Renal pelvis (tissue), 4 donors: ENCODE measurements around the gene TTI1. TPM values are rescaled to one million over a fixed set of nuclear protein-coding genes. Genes with fewer than 3 reads are reported as not detected.
"Not testable (repeated sequence)": the region's sequence is repeated elsewhere in the genome, so short reads cannot be mapped to it uniquely, and the experiment has no call there.

Experiments used
- DNase-seq: peaks from one replicate; pipeline ENCODE4 v3.0.0-alpha.2; 2013
- polyA plus RNA-seq, 3 donors: library from polyadenylated mRNA; unstranded; fragments of 120-200 nt; gene quantifications; one replicate each; pipeline ENCODE4 v1.2.1, GENCODE V29; 2013; ENCODE audit not compliant: insufficient read length in 3 of 3

The TTI1 gene
- polyA plus RNA-seq, 3 donors = 28.7 to 37.1 (median 35.5) TPM

DNA sequence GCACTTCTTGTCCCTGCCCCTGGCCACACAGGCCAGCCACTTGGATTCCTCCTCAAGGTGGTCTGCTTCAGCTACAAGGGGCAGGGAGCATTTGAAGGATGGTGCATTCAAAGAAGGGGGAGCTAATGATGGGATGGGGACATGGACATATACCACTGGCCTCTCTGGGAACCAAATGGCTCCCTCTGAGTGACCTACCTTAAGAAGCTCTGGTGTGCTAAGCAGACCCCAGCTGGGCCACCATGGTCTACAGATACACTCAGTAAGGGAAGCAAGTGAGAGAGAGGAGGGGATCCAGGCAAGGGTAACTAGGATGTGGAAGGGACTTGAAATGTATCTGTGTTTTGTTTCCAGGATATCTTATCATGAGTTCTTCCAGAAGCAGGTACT, 62.4 kb downstream of the TTI1 start:
- DNase-seq = no peak

DNA sequence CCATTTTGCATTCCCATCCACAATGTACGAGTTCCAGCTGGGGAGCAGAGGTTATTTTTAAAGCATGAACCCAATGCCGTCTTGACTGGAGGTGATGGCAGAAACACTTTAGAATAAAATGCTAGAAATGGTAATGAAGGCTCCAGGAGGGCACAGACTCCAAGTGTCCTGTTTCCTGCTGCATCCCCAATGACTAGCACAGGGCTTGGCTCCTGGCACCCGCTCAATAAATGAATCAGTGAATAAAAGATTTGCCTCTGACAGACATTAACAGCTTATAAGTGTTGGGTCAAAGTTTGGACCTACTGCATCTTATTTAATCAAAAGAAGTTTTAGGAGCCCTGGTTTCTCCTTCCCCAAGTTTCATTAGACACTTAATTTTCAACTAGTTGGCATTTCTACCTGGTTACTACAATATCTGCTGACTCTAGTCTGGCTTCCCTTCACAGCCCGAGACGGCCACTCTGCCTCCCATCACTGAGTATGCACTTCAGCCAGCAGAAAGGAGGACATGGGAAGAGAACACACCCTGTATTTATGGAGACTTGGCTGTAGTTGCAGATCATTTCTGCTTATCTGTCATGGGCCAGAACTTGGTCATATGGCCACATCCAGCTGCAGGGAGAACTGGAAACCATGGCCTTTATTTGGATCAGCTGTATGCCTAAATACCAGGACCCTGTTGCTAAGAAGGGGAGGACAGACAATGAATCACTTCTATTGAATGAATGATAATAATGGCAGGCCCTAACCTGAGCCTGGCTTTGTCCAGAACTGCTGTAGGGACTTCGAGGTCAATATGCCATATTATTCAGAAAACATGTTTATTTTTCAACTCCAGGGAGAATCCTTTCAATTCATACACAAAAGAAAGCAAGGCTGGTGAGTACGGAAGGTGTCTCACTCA, 63.1 kb downstream of the TTI1 start:
- no peak for DNase-seq

DNA sequence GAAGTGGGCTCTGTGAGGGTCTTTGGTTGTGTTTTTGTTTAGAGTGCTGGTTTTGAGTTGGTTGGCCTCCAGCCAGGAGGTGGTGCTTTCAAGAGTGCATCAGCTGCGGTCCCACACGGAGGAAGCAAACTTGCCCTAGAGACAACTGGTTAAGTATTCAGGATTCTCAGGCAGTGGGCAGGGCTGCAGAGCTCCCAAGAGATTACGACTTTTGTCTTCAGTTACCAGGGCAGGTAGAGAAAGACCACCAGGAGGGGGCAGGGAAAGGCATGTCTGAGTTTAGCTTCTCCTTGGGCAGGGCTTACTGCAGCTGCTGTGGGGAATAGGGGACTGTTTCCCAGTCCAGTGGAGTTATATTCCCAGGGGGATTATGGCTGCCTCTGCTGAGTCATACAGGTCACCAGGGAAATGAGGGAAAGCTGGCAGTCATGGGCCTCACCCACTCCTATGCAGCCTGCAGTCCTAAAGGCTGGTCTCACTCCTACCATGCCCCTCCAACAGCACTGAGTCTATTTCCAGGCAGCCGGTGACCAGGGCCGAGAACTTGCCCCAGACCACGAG, 64.3 kb downstream of the TTI1 start:
- no peak for DNase-seq

DNA sequence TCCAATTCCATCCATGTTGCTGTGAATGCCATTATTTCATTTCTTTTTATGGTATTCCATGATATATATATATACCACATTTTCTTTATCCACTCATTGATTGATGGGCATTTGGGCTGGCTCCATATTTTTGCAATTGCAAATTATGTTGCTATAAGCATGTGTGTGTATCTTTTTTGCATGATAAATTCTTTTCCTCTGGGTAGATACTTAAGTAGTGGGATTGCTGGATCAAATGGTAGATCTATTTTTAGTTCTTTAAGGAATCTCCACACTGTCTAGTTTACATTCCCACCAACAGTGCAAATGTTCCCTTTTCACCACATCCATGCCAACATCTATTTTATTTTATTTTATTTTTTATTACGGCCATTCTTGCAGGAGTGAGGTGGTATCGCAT, 69.8 kb downstream of the TTI1 start:
- DNase-seq = not testable (repeated sequence)

DNA sequence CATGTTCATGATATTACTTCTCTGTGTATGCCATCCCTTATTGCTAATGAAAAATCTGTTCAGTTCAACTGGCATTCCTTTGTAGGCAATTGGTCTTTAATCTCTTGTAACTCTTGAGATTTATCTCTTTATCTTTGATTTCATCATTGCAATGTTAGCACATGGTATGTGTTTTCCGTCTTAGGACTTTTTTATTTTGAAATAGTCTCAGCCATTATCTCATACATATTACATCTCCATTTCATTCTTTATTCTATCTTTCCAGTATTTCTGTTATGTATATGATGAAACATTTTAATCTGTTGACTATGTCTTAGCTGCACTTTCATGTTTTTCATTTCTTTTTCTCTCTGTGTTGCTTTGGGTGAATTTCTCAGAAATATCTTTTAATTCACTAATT, 72.2 kb downstream of the TTI1 start:
- no peak for DNase-seq

DNA sequence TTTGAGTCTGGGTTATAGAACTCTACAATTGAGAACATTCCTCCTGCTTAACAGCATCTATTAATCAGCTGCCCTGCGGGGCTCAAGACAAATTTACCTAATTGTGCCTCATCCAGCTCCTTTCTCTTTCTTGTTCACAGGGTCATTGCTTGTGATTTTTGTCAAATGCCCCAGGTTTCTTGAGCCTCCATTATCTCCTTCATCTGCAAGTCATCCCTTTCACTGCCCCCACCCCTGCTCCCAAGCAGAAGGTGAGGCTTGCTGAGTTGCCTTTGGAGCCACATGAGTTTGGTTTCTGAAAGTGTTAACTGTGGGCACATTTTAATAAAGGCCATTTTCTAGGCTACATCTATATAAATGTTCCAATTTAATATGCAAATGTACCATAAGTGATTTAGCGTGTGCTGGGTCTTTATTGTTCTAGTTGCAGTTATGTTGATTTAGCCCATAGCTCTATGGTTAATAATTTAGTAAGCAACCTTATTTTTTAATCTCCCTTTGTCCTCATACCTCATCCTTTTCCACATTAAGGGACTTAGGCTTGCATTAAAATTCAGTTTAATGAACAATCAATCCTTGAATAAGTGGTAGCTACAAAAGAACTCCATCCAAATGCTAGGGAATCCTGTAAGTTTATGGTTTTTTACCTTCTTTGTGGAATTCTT, 74.3 kb downstream of the TTI1 start:
- no peak for DNase-seq

DNA sequence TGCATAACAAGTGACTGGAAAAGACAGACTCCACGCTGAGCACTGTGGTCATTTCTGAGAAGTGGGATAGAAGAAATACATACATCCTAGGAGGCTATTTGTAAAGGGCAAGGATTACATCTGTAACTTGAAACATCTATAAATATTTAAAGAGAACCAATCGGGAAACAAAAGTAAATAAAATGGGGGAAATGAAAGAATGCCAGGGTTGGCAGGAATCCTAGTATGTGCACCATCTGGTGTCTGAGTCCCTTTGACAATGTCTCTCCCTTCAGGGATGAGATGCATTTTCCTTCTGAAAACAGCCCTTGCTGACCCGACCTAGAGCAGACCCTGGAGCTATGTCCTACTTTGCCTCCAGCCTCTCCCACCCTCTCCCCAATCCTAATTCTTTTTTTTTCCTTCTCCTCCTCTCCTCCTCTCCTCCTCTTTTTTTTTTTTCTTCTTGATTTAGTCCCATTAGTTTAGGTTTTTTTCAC, 77.1 kb downstream of the TTI1 start:
- DNase-seq = no peak

DNA sequence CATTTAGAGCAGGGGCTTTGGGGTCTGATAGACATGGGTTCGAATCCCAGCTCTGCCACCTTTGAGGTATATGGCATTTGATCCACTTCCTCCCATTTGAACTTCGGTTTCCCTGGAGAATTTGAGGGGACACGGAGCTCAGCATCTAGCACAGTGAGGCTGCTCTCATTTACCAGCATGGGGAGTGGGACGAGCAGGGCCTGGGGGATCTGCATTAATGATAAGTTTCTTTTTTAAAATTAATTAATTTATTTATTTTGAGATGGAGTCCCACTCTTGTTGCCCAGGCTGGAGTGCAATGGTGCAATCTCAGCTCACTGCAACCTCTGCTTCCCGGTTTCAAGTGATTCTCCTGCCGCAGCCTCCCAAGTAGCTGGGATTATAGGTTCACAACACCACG, 77.7 kb downstream of the TTI1 start:
- no peak for DNase-seq

DNA sequence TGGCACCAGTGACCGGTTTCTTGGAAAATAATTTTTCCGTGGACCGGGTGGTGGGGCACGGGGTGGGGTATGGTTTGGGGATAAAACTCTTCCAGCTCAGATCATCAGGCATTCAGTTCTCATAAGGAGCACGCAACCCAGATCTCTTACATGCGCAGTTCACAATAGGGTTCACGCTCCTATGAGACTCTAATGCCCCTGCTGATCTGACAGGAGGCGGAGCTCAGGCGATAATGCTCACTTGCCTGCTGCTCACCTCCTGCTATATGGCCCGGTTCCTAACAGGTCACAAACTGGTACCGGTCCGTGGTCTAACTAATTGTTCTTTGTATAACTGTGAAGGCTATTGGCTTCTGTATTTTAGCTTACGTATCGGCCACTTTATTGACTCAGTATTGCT, 78.6 kb downstream of the TTI1 start:
- DNase-seq = no peak

DNA sequence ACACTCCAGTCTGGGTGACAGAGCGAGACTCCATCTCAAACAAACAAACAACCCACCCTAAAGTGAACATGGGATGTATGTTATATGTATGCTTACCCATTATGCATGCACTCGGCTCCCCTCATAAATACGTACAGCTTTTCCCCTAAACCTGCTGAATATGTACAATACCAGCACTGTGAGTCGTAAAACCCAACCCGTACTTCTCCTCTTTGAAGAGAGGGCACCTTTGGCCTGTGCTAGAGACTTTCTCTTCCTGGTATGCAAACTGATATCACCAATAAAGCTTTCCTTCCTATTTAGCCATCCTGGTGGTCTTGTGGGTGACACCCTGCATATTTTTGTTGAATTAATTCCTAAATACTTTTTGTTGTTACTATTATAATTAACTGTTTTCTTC, 79.1 kb downstream of the TTI1 start:
- DNase-seq = no peak

DNA sequence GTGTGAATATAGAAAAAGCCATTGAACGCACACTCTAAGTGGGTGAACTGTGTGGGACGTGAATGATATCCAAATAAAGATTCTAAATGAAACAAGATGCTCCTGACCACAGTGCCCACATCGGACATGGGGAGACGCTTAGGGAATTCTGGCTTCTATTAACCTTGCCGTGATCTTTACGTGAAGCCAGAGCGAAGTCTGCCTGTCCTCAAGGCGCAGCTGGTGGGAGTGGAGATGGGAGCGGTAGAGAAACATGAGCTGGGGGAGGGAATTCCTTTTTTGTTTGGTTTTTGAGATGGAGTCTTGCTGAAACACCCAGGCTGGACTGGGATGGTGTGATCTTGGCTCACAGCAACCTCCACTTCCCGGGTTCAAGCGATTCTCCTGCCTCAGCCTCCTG, 84.3 kb downstream of the TTI1 start:
- no peak for DNase-seq

DNA sequence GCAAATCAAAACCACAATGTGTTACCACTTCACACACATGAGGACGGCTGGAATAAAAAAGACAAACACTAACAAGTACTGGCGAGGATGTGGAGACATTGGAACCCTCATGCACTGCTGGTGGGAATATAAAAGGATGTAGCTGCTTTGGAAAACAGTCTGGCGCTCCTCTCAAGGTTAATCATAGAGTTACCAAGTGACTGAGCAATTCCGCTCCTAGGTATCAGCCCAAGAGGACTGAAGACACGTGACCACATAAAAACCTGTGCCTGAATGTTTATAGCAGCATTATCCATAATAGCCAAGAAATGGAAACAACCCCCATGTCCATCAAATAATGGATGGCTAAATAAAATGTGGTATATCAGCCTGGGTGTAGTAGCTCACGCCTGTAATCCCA, 85.3 kb downstream of the TTI1 start:
- DNase-seq = no peak

DNA sequence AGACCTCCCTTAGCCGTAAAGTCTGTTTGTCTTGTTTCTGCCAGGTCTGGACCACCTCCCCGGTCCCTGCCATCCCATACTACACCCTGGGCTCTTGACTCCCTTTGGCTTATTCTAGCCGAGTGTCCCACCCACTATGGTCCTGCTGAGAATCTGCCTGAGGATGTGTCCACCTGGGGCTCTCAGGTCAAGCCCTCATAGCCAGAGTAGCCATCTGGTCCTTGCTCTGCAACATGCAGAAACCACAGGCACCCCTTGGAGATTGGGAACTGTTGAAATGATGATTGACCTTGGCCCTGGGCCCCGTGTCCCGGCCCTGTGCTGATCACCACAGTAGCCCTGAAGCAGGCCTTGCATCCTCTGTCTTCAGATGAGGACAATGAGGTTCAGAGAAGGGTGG, 86.3 kb downstream of the TTI1 start:
- no peak for DNase-seq

DNA sequence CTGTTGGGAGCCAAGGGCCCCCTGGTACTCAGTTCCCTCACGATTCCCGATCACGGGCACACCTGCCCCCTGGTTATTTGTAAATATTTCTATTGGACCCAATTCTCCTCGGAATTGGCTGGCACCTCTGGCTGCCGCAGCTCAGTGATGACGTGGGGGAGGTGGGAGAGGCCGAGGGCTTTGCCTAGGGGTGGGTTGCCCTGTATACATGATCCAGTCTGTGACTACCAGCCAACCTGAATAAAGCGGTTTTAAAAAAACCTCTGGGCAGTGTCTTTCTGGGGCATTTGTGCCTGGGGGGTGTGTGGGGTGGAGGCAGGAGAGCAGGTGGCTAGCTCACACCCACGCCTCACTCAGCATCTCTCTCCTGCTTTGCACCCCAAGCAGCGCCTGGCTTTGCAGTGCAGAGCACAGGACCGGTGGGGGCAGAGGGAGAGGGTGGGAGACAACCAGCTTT, 88.1 kb downstream of the TTI1 start:
- DNase-seq = no peak

DNA sequence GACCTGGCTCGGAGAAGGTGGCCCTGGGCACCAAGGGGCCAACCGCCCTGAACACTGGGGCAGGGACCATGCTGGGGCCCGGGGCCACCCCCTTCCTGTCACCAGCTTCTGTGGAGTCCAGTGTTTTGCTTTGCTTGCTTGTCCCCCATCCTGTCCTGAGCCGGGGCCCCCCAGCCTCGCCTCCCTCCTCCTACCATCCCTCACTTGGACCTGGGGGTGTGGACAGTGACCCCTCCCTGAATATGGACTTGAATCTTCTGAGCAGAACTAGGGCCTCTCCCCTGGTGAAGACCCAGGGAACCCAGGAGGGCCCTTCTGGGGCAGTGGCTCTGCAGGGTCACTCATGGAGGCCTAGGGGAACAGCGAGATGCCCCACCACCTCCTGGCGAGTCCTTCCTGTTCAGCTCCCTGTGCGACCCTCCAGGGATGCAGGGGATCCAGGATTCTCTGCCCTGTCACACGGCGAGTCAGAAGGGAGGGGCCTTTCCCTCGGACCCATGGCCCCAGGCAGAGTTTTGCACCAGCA, 88.7 kb downstream of the TTI1 start:
- DNase-seq = no peak

DNA sequence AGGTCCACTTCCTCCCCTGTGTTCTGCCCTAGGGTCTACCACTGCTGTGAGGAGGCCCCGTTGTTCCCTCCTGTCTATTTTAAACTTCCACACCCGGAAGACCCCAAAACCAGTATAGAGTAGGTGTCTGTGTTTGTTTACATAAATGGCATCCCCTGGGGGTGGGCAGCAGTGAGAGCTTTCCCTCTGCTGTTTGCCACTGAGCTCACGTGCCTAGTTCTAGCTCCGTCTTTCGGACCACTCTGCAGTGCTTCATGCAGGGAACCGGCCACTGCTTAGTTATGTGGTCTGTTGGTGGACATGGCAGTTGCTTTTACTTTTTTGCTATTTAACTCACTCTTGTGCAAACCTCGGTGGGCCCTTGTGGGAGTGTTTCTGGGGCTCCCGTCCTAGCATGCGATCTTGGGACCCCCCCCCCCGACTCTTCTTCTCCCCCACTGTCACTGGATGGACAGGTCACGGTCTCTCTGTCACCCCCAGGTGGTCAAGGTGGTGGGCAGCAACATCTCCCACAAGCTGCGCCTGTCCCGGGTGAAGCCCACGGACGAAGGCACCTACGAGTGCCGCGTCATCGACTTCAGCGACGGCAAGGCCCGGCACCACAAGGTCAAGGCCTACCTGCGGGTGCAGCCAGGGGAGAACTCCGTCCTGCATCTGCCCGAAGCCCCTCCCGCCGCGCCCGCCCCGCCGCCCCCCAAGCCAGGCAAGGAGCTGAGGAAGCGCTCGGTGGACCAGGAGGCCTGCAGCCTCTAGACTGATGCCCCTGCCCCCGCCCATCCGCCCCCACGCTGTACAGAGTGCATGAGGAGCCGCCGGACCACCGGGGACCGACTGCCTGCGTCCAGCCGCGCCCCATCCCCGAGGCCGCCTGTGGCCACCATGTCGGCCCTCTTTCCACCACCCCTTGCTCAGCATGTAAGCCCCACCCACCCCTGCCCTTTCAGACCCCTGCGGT, 89.5 kb downstream of the TTI1 start:
- no peak for DNase-seq

DNA sequence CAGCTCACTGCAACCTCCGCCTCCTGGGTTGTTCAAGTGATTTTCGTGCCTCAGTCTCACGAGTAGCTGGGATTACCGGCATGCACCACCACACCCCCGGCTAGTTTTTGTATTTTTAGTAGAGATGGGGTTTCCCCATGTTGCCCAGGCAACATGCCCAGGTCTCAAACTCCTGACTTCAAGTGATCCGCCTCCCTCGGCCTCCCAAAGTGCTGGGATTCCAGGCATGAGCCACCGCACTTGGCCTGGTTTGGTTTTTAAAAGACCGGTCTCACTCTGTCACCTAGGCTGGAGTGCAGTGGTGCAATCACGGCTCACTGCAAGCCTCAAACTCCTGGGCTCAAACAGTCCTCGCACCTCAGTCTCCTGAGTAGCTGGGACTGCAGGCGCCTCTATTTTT, 90.2 kb downstream of the TTI1 start:
- no peak for DNase-seq

DNA sequence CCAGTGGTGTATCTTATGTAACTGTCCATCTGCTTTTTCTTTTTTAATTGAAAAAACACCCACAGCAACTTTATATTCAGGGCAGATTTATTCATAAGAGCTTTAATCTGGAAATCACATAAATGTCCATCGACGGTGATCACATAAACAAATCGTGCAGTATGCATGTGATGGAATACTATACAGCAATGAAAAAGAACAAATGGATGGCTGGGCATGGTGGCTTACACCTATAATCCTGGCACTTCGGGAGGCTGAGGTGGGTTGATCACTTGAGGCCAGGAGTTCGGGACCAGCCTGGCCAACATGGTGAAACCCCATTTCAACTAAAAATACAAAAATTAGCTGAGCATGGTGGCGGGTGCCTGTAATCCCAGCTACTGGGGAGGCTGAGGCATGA, 91.3 kb downstream of the TTI1 start:
- no peak for DNase-seq

DNA sequence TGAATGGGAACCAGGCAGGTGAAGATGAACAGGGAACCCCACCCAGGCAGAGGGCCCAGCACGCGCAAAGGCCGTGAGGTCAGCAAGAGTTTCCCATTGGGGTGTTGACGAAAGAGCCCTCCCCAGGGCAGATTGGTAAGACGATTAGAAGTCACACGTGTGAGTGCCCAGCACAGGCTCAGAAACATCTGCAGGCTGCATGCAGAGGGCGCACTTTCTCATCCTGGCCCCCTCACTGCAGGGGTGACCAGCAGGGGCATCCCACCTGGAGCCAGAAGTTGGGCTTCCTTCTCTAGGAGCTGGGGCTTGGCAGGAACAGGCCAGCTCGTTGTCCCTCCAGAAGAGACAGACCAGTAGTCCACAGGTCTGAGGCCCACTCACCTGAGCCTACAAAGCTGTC, 91.9 kb downstream of the TTI1 start:
- no peak for DNase-seq

DNA sequence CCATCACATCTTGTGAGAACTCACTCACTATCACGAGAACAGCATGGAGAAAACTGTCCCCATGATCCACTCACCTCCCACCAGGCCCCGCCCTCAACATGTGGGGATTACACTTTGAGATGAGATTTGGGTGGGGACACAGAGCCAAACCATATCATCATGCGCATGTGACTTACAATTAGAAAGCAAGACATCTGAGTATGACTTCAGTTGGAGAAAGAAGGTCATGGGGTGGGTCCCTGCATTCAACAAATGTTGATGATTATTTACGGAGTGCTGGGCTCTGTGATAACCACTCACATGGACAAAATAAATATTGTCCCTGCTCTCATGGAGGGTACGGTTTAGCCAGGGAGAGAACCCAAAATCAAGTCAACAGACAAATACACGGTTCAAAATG, 92.4 kb downstream of the TTI1 start:
- no peak for DNase-seq

DNA sequence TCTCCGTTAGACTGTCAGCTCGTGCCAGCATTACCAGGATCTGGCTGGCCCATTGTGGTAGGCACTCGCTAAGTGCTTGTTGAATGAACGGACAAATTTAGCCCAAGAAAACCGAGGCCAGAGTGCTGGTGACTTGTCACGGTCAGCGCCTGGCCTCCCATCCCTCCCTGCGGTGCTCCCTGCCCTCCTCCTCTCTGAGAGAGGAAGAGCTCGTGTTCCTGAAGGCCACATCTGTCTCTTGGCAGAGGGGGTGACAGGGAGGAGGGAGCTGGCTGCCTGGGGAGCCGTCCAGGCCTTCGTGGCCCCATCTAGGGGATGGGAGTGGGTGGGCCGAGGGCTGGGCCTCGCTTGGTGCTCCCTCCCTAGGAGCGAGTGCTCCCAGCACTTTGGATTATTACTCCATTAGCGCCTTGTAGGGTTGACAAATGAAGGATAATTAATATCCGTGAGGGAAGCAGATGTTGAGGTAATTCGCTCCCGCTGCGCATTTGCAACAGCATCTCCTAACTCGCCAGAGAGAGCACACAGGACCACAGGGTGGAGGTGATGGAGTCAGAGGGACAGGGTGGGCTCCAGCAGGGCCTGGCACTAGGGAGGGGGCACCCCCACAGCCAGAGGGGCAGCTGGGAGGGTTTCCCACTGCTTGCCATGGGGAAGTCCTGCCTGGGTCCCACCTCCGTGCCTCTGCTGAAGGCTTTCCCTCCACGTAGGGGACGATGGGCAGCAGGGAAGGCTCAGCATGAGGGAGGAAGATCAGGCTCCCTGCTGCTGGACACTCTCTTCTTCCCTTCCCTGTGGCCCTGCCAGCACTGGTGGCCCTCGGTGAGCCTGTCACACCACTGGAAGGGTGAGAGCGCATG, 93.3 kb downstream of the TTI1 start:
- no peak for DNase-seq
